GM06990 (cell line): ENCODE results near the gene TRAF3.
A peak's percentile ranks its signal among the peaks of the same experiment; 100 is the strongest.

Experiments
- DNase-seq: peaks from one replicate; pipeline ENCODE4 v3.0.0-alpha.2; 2011; ENCODE audit not compliant: insufficient read length; ENCODE audit errors: extremely low read depth
- H3K27me3 ChIP-seq: replicated peaks from 2 replicates; pipeline ENCODE4 v1.6.0; 2011; ENCODE audit warnings: low read length; ENCODE audit not compliant: control insufficient read depth, insufficient read depth
- H3K36me3 ChIP-seq: 2 replicates; pipeline ENCODE4 v1.5.1; 2011; ENCODE audit warnings: low read length; ENCODE audit not compliant: control insufficient read depth, insufficient read depth
- H3K4me3 ChIP-seq: replicated peaks from 2 replicates; pipeline ENCODE4 v1.5.1; 2011; ENCODE audit warnings: low read depth, mild to moderate bottlenecking, control low read depth, low read length
- CTCF ChIP-seq: IDR thresholded peaks from 2 replicates; pipeline ENCODE4 v1.5.1; 2011; ENCODE audit warnings: low read length, control low read depth, mild to moderate bottlenecking, inconsistent platforms; ENCODE audit not compliant: insufficient read depth, poor library complexity, severe bottlenecking

Gene TRAF3, protein sequence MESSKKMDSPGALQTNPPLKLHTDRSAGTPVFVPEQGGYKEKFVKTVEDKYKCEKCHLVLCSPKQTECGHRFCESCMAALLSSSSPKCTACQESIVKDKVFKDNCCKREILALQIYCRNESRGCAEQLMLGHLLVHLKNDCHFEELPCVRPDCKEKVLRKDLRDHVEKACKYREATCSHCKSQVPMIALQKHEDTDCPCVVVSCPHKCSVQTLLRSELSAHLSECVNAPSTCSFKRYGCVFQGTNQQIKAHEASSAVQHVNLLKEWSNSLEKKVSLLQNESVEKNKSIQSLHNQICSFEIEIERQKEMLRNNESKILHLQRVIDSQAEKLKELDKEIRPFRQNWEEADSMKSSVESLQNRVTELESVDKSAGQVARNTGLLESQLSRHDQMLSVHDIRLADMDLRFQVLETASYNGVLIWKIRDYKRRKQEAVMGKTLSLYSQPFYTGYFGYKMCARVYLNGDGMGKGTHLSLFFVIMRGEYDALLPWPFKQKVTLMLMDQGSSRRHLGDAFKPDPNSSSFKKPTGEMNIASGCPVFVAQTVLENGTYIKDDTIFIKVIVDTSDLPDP

DNA sequence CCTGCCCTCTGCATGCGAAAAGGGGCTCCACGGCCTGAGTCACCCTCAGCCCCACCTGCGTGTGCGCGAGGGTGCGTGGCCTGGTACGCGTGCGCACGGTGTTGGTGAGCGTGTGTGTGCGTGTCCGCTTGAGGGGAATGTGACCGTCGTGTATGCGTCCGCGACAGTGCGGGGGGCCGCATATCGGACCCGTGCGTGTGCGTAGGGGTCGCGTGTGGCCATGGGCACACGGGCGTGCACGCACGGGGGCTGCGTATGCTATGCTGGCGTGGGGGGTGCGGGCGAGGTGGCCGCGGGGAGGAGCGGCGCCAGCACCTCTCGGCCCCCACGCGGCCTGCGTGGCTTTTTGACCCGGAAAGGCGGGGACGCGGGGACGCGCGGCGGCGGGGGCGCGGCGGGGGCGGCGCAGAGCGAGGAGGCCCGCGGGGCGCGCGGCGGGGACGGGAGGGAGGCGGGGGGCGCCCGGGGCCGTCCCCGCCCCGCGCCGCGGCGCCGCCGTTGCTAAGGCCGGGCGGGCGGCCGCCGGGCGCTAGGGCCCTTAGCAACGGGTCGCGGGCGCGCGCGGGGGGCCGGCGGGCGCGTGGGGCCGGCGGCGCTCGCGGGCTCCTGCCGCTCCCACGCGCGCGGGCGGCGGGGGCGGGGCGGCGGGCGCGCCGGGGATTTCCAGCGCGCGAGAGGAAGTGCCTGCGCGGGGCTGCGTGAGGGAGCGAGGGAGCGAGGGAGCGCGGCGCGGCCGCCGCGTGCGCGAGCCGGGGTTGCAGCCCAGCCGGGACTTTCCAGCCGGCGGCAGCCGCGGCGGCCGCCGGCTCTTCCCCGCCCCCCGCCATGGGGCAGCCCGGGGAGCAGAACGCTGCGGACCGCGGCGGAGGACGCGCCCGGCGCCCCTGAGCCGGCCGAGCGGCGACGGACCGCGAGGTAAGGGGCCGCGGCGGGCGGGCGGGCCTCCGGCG is at the start of gene TRAF3:
Gene TRAF3, plus strand, starts transcription at position 689 of the 950 bp plus-strand sequence. CDS start 92,753 bp downstream, outside the sequence.
- H3K4me3 ChIP-seq: peak within 1 kb of the TSS; percentile 70
- DNase-seq: peak; percentile 95
- H3K36me3 ChIP-seq: no peaks in the 10 kb centered on the region
- TF ChIP-seq CTCF: no peak
- H3K27me3 ChIP-seq: no peaks in the 10 kb centered on the region

- Histone ChIP-seq H3K27me3 (no peaks in the 10 kb centered on the region), H3K36me3 (peaks cover 20% of the 10 kb centered on the region), H3K4me3 (no peak overlapping the region)
- TF ChIP-seq CTCF: no peak
- no peak for DNase-seq
Measured at GRCh38 chr14:102728501-102728900, 48.7 kb upstream of the TRAF3 start.

GRCh38 chr14:102729268-102729667 is 48.0 kb upstream of the TRAF3 start:
- no peak for TF ChIP-seq CTCF
- H3K36me3 ChIP-seq: peaks cover 20% of the 10 kb centered on the region
- no peaks in the 10 kb centered on the region for H3K27me3 ChIP-seq
- no peak overlapping the region for H3K4me3 ChIP-seq
- no peak for DNase-seq

DNA sequence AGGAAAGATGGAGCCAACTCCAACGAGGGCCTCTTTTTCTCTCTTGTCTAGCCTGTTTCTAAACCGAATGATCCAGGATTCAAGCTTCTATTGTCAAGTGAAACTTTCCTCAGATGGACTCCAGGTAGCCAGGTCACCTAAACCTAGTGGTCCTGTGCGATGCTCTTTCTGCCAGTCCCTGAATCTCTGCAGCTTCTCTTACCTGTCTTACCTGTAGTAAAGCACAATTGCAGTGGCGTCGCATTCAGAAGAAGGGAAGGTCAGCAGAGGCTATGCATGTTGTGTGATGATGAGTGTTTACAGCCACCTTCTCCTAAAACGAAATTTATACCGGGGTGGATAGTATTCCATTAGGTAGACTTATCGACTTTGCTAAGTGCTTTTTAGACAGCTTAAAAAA is 47.4 kb upstream of the TRAF3 start:
- DNase-seq: no peak
- no peak for TF ChIP-seq CTCF
- Histone ChIP-seq H3K36me3 (peaks cover 20% of the 10 kb centered on the region), H3K4me3 (no peak overlapping the region), H3K27me3 (no peaks in the 10 kb centered on the region)

- DNase-seq: no peak
- no peak overlapping the region for H3K4me3 ChIP-seq
- TF ChIP-seq CTCF: no peak
- H3K36me3 ChIP-seq: peaks cover 16% of the 10 kb centered on the region
- no peaks in the 10 kb centered on the region for H3K27me3 ChIP-seq
Measured at GRCh38 chr14:102731101-102731870, 46.0 kb upstream of the TRAF3 start.
